SHP77 treated with DMSO at 0.1 percent for 48 hours (cell line): Measurements from ENCODE around the gene GYG2.
"Not testable (repeated sequence)": the region's sequence is repeated elsewhere in the genome, so short reads cannot be mapped to it uniquely, and the experiment has no call there.

Experiments
- DNase-seq: peaks from one replicate; lab custom pipeline; 2025; lab: John Stamatoyannopoulos, UW

The GYG2 gene

GRCh38 chrX:2907295-2907694 is 78.6 kb downstream of the GYG2 start:
- no peak for DNase-seq

GRCh38 chrX:2908125-2908685 is 79.5 kb downstream of the GYG2 start:
- DNase-seq: no peak

DNA sequence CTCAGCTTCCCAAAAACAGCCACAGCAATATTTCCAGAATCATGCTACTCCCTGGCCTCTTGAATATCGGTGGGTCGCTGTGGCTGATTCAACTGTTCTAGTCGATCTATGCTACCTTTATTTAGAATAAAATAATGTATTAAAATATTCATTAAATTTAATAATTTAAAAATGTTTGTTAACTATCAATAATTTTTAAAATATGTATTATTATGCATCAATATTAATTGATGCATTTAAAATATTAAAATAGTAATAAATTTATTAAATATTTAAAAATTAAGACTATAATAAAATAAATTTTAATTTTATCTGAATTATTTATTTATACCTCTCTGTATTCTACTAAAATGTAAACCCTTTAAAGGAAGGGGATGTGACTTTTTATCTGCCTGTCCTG is 81.4 kb downstream of the GYG2 start:
- DNase-seq: no peak

GRCh38 chrX:2913118-2913517 is 84.4 kb downstream of the GYG2 start:
- no peak for DNase-seq

DNA sequence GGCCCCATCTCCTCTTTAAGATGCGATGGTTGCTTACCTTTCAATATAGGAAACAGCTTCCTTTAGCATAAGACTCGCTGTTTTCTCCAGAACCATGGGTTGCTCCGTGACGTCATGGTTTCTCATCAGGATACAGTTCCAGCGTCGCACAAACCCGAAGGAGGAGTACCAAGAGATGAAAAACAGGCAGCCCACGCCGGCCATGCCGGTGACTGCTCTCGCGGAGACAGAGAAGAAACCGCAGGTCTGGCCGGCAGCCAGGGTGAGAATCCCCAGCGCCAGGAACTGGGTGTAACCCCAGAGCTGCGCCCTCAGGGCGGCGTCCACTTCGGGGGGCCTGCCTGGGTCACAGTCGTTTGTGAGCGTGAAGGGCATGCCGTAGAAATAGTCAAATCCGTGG is 89.0 kb downstream of the GYG2 start:
- no peak for DNase-seq

GRCh38 chrX:2921193-2921592 is 92.5 kb downstream of the GYG2 start:
- no peak for DNase-seq

DNA sequence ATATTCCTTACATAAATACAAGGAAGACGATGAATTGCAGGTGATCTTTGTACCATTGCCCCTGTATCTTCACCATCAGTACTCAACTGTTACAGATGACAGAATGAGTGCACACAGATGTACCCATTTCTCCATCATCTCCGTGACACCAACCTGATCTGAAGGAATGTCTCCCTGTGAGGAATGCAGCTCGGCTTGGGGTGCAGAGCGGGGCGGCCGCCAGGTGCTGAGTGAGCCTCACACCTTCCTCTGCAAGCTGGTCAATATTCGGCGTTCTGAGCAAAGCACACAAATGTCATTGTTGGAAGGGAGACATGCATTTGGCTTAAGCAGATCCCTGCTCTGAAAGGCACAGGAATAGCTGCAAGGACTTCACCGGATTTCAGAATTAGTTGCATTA is 93.0 kb downstream of the GYG2 start:
- no peak for DNase-seq

DNA sequence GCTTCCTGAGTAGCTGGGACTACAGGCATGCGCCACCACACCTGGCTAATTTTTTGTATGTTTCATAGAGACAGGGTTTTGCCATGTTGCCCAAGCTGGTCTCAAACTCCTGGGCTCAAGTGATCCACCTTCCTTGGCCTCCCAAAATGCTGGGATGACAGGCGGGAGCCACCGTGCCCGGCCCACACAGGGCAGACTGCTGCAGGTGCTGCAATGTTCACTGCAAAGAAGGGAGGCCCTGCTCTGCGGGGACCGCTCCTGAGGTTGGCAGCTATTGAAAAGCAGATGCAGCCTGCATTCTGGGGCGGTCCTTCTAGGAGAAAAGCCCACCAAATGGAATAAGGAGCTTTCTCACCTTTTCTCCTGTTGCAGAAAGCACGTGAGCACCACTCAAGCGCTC is 95.4 kb downstream of the GYG2 start:
- no peak for DNase-seq

DNA sequence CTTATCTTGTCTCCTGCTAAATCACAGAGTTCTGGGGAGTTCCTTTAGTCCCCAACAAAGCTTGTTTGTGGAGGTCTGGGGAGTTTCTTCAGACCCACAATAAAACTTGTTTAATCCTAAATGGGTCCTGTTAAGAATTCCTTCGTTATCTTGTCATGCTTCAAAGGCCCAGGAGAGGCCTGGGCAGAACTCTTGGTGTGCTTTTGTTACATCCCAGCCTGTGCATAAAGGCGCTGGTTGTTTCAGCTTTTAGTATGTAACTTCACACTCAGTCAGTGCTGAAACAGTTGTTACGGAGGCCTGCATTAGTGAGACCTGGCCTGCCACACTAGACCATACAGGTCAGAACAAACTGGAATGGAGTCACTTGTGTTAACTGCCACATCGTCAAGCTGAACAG is 97.5 kb downstream of the GYG2 start:
- not testable (repeated sequence) for DNase-seq

- no peak for DNase-seq
These were observed 98.0 kb downstream of the GYG2 start for GRCh38 chrX:2926664-2927275.

DNA sequence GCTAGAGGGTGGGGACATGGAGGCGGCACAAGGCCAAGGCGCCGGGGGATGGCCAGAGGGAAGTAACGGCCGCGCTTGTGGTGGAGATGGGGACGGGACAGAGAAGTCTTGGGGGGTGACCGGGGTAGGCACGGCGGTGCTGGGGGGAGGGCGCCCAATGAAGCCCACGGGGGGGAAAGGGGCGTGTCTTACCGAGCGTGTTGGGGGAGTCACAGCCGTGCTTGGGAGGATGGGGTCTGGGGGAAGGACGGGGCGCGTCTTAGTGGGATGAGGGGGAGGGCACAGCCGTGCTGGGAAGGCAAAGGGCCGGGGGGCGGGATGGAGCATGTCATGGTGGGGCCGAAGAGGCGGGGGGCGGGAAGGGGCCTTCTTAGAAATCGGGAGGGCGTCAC is 99.5 kb downstream of the GYG2 start:
- no peak for DNase-seq

- DNase-seq: no peak
These were observed 100.1 kb downstream of the GYG2 start, which contains the start of gene ARSD for GRCh38 chrX:2928583-2929434. Gene ARSD (minus strand): TSS chrX:2929339. CDS start chrX:2929275, 64 bp downstream.

DNA sequence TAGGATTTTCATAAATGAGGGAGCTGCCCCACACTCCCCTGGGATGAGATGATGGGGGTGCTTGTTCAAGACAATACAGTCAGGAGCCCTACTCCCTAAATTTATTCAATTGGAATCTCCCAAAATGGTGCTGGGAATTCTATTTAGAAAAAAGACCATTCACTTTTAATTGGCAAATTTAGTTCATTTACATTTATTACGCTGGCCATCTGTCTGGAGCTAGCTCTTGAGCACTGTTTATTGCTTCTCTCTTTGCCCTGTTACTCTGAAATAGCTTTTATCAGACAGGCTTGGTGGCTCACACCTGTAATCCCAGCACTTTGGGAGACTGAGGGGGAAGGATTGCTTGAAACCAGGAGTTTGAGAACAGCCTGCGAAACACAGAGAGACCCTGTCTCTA is 102.4 kb downstream of the GYG2 start:
- DNase-seq: no peak

DNA sequence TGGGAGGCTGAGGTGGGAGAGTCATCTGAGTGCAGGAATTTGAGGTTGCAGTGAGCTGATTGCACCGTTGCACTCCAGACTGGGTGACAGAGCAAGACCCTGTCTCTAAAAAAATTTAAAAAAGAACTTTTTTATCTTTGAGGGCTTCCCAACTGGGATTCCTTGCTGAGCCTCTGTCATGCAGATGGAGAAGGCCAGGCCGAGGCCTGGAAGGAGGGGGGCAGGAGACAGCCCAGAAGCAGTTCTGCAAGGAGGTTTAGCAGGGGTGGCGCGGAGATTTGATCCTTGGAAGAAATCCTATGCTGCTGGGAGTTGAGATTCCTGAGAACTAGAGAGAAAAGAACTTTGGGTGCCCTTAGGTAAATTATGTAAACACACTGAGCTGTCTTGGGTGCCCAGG is 102.9 kb downstream of the GYG2 start:
- no peak for DNase-seq
